Endothelial cell of umbilical vein (primary cell): Measurements from ENCODE around the gene CACNA1C. TPM values are rescaled to one million over a fixed set of nuclear protein-coding genes. Genes with fewer than 3 reads are reported as not detected.

Experiments
- BruUV-seq: library from RNA; stranded (reverse); fragments of 400-500 nt; replicated peaks from 2 replicates; lab custom pipeline; 2021; lab: Mats Ljungman, UMichigan
- CTCF ChIA-PET: fragments of 300-600, 350-600 bp; sonication (Branson Sonifier 250); formaldehyde crosslinking; loops from one replicate; lab custom pipeline; 2021; ENCODE audit warnings: antibody characterized with exemption, inconsistent platforms; lab: Charles Lee
- POLR2A ChIA-PET: fragments of 300-600, 350-600 bp; sonication (Branson Sonifier 250); formaldehyde crosslinking; loops from one replicate; lab custom pipeline; 2021; ENCODE audit warnings: antibody characterized with exemption, inconsistent platforms; lab: Charles Lee
- DNase-seq: peaks from one replicate; pipeline ENCODE4 v3.0.0-alpha.2; 2011; ENCODE audit warnings: low read depth, low spot score
- FAIRE-seq: peaks from 2 replicates; lab custom pipeline; 2011; peaks lifted over from hg19 to GRCh38; lab: Jason Lieb, UNC
- H2AFZ ChIP-seq: 2 replicates; pipeline ENCODE4 v1.6.0; 2012; ENCODE audit warnings: low read depth, low read length, control low read depth, inconsistent platforms
- H3K27ac ChIP-seq: 2 replicates; pipeline ENCODE4 v1.5.1; 2011; ENCODE audit warnings: low read depth, mild to moderate bottlenecking, control low read depth, low read length, moderate library complexity; ENCODE audit not compliant: insufficient read depth
- H3K27me3 ChIP-seq, 2 experiments: 2 replicates each; pipeline versions ENCODE4 v1.6.0 to v1.6.1; 2011; ENCODE audit warnings: low read length in 2 of 2, mixed read lengths in 1 of 2; ENCODE audit not compliant: control insufficient read depth in 2 of 2, insufficient read depth in 2 of 2
- H3K36me3 ChIP-seq, 2 experiments: 2 replicates in 1 of 2; 3 replicates in 1 of 2; pipeline ENCODE4 v1.5.1; 2011; ENCODE audit warnings: low read length in 2 of 2, mild to moderate bottlenecking in 1 of 2, moderate library complexity in 1 of 2; ENCODE audit not compliant: control insufficient read depth in 2 of 2, insufficient read depth in 2 of 2; ENCODE audit errors: extremely low read depth in 1 of 2
- H3K4me1 ChIP-seq: 3 replicates; pipeline ENCODE4 v1.5.1; 2011; ENCODE audit warnings: mild to moderate bottlenecking, low read length; ENCODE audit not compliant: control insufficient read depth, insufficient read depth; ENCODE audit errors: extremely low read depth
- H3K4me2 ChIP-seq: 2 replicates; pipeline ENCODE4 v1.6.1; 2011; ENCODE audit warnings: low read length, control low read depth, mixed read lengths; ENCODE audit not compliant: insufficient read depth
- H3K4me3 ChIP-seq, 3 experiments: fragments of 200-600 bp in 1 of 3; sonication (generic), shearing (Covaris generic) in 1 of 3; replicated peaks in 1 of 3; 2 replicates each; pipeline ENCODE4 v1.5.1; 2011 to 2016; ENCODE audit warnings: control low read depth in 3 of 3, low read length in 3 of 3, mild to moderate bottlenecking in 2 of 3, inconsistent platforms in 1 of 3, low read depth in 1 of 3, moderate library complexity in 1 of 3; ENCODE audit not compliant: insufficient read depth in 1 of 3
- H3K79me2 ChIP-seq: 2 replicates; pipeline ENCODE4 v1.6.0; 2012; ENCODE audit warnings: low read length, inconsistent platforms; ENCODE audit not compliant: control insufficient read depth, insufficient read depth
- H3K9ac ChIP-seq: replicated peaks from 2 replicates; pipeline ENCODE3; 2011; ENCODE audit warnings: low read length, control low read depth; ENCODE audit not compliant: insufficient read depth; ENCODE audit errors: extremely low read depth
- H3K9me1 ChIP-seq: replicated peaks from 3 replicates; pipeline ENCODE4 v1.6.0; 2011; ENCODE audit warnings: mild to moderate bottlenecking, low read length; ENCODE audit not compliant: control insufficient read depth, insufficient read depth; ENCODE audit errors: extremely low read depth
- H3K9me3 ChIP-seq: replicated peaks from 2 replicates; pipeline ENCODE4 v1.5.1; 2012; ENCODE audit warnings: low read length, inconsistent platforms; ENCODE audit not compliant: control insufficient read depth, insufficient read depth
- H4K20me1 ChIP-seq: replicated peaks from 2 replicates; pipeline ENCODE3; 2011; ENCODE audit warnings: mild to moderate bottlenecking, low read length; ENCODE audit not compliant: control insufficient read depth, insufficient read depth; ENCODE audit errors: extremely low read depth
- EZH2 ChIP-seq: IDR thresholded peaks from 2 replicates; pipeline ENCODE4 v1.6.1; 2012; ENCODE audit warnings: borderline replicate concordance, low read depth, mild to moderate bottlenecking, moderate library complexity, low read length, inconsistent platforms; ENCODE audit not compliant: severe bottlenecking
- FOS ChIP-seq: IDR thresholded peaks from 2 replicates; pipeline ENCODE4 v1.6.1; 2011; ENCODE audit warnings: mild to moderate bottlenecking, low read length, moderate library complexity, borderline replicate concordance; ENCODE audit not compliant: insufficient read depth
- GATA2 ChIP-seq: IDR thresholded peaks from 2 replicates; pipeline ENCODE4 v1.7.0; 2011; ENCODE audit warnings: low read depth, mild to moderate bottlenecking, moderate library complexity, mixed read lengths, low read length; ENCODE audit not compliant: insufficient read length, insufficient read depth
- JUN ChIP-seq: IDR thresholded peaks from 2 replicates; pipeline ENCODE4 v1.6.1; 2011; ENCODE audit warnings: borderline replicate concordance, low read depth; ENCODE audit not compliant: insufficient read length, insufficient read depth
- MYC ChIP-seq: IDR thresholded peaks from one replicate; pipeline ENCODE4 v1.6.1; 2011; ENCODE audit warnings: mild to moderate bottlenecking, low read depth, low read length
- POLR2A ChIP-seq: IDR thresholded peaks from 2 replicates; pipeline ENCODE4 v1.6.1; 2012; ENCODE audit warnings: low read depth, mild to moderate bottlenecking, control low read depth, low read length
- POLR2AphosphoS5 ChIP-seq: IDR thresholded peaks from 2 replicates; pipeline ENCODE4 v1.6.1; 2012; ENCODE audit warnings: low read depth, mild to moderate bottlenecking, control low read depth, low read length, moderate library complexity; ENCODE audit not compliant: insufficient read depth
- dilution Hi-C: fragments of 300-500 bp; cut with MboI; formaldehyde crosslinking; loops from one replicate; pipeline ENCODE4 v1.15.0; 2019; ENCODE audit warnings: low sequenced_read_pairs; ENCODE audit not compliant: extremely low pct_ligation_motif_present
- intact Hi-C: fragments of 100-400 bp; cut with micrococcal nuclease; formaldehyde crosslinking; loops from one replicate; pipeline ENCODE4 v1.10.0; 2022
- polyA plus RNA-seq, 4 experiments: library from polyadenylated mRNA; depleted of rRNA in 3 of 4; stranded (reverse) in 3 of 4; unstranded in 1 of 4; fragments of >200 nt; gene quantifications; 2 replicates each; pipeline versions ENCODE4 v1.2.1 to v1.2.3, GENCODE V29; 2011 to 2012; ENCODE audit warnings: missing spikeins in 1 of 4
- total RNA-seq: library from RNA; stranded (reverse); gene quantifications from 2 replicates; pipeline ENCODE4 v1.2.3, GENCODE V29; 2021
- TF ChIP-seq, protein P1 (sequence below), 2 donors: IDR thresholded peaks; 1 replicate in 1 of 2; 2 replicates in 1 of 2; pipeline ENCODE4 v1.5.1; 2011; ENCODE audit warnings: low read length in 2 of 2, mild to moderate bottlenecking in 2 of 2, moderate library complexity in 2 of 2, control low read depth in 1 of 2, inconsistent platforms in 1 of 2, low read depth in 1 of 2; ENCODE audit not compliant: insufficient read depth in 1 of 2; ENCODE audit errors: extremely low read depth in 1 of 2
- TF ChIP-seq, protein P2 (sequence below): IDR thresholded peaks from 2 replicates; pipeline ENCODE4 v1.6.1; 2011; ENCODE audit not compliant: insufficient read depth, insufficient read length

The CACNA1C gene
- total and polyA plus RNA-seq, 2 donors (not counting 3 experiments of a cell fraction or from before 2014, with no cell fraction given) = not detected

DNA sequence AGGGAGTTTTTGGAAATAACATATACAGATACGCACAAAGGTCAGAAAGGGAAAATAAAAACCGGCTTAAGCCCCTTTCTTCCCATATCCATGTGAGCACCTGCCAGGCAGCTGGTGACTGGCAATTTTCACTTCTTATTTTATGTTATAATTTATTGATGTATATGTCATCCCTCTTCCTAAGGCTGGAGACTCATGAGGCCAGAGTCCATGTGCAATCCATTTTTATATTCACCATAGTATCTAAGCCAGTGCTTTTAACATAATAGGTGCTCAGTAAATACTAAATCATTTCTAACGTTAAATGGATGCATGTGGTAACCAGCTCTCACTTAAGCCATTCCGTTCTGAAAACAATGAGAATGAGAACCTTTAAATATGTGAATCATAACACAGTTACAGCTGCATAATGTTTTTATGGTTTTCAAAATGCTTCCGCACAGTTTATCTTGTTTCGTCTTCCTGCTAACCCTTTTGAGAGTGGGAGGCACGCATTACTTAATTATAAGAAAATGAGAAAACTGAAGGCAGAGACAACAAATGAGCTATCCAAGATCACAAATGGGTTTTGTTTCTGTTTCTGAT lies 178.3 kb downstream of the CACNA1C start:
- no peaks in the 10 kb centered on the region for H4K20me1 ChIP-seq
- dilution Hi-C loops = no loop called here
- TF ChIP-seq POLR2A = no peak
- TF ChIP-seq GATA2 = no peak
- TF ChIP-seq POLR2AphosphoS5 = no peak
- no peak for TF ChIP-seq EZH2
- TF ChIP-seq, protein P1, sequence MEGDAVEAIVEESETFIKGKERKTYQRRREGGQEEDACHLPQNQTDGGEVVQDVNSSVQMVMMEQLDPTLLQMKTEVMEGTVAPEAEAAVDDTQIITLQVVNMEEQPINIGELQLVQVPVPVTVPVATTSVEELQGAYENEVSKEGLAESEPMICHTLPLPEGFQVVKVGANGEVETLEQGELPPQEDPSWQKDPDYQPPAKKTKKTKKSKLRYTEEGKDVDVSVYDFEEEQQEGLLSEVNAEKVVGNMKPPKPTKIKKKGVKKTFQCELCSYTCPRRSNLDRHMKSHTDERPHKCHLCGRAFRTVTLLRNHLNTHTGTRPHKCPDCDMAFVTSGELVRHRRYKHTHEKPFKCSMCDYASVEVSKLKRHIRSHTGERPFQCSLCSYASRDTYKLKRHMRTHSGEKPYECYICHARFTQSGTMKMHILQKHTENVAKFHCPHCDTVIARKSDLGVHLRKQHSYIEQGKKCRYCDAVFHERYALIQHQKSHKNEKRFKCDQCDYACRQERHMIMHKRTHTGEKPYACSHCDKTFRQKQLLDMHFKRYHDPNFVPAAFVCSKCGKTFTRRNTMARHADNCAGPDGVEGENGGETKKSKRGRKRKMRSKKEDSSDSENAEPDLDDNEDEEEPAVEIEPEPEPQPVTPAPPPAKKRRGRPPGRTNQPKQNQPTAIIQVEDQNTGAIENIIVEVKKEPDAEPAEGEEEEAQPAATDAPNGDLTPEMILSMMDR (IDR thresholded peaks at IDR 0.05; ENCODE audit: extremely low read depth in 1 of 2, insufficient read depth in 1 of 2, low read depth in 1 of 2, low read length in 2 of 2) = no peak
- TF ChIP-seq JUN = no peak
- TF ChIP-seq, protein P2, sequence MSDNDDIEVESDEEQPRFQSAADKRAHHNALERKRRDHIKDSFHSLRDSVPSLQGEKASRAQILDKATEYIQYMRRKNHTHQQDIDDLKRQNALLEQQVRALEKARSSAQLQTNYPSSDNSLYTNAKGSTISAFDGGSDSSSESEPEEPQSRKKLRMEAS = no peak
- TF ChIP-seq MYC = no peak
- TF ChIP-seq FOS = no peak
- CTCF ChIA-PET = no interaction called here
- POLR2A ChIA-PET = no interaction called here
- H3K36me3 ChIP-seq = no peaks in the 10 kb centered on the region
- H3K9me3 ChIP-seq = no peaks in the 10 kb centered on the region
- no peak overlapping the region for H2AFZ ChIP-seq
- FAIRE-seq (no peak), DNase-seq (no peak)
- H3K9ac ChIP-seq = no peak overlapping the region
- H3K79me2 ChIP-seq = no peaks in the 10 kb centered on the region
- no peak overlapping the region for H3K27ac ChIP-seq
- H3K4me3 ChIP-seq = no peak overlapping the region
- no peak overlapping the region for H3K4me2 ChIP-seq
- no peaks in the 10 kb centered on the region for H3K4me1 ChIP-seq
- no TSS peak for BruUV-seq
- H3K9me1 ChIP-seq = no peaks in the 10 kb centered on the region
- no peaks in the 10 kb centered on the region for H3K27me3 ChIP-seq
- intact Hi-C loops = no loop called here
